VCaP (cell line): ENCODE measurements around the gene SELENOO.
A peak's percentile ranks its signal among the peaks of the same experiment; 100 is the strongest.

Experiments
- H3K27ac ChIP-seq: fragments of 450-650 bp; 2 replicates; pipeline ENCODE4 v1.5.1; 2017
- CTCF ChIP-seq: fragments of 450-650 bp; conservative IDR thresholded peaks from 2 replicates; pipeline ENCODE4 v1.5.1; 2017; ENCODE audit warnings: mild to moderate bottlenecking, moderate library complexity

The SELENOO gene

DNA sequence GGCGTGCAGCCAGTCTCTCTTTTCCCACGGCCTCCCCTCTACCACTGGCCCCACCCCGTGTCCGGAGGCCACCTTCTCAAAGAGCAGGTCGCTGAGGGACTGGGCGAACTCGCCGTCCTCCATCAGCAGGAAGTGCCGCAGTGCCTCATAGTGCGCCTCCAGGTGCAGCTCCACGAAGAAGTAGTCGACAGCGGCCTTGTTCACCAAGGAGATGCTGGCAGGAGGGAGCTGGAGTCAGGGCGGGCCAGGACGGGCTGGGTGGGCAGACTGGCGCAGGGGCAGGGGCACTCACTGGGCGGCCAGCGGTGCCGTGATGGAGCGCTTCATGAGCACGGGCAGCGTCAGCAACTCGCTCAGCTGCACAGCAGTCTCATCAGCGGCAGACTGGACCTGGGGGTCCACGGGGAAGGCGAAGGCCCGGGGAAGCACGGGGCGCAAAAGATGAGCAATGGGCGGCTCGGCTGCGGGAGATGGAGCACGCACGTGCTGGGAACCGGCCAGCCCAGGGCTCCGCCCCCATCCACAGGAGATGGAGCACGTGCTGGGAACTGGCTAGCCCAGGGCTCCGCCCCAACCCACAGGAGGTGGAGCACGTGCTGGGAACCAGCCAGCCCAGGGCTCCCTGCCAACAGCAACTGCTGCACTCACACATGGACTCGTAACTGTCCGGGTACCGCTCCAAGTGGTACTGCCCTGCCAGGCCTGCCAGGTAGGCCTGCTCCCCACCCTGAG lies 18.4 kb downstream of the SELENOO start:
- peak overlapping the region; percentile 14; the same call in 1 of the 2 replicates for H3K27ac ChIP-seq
- no peak for TF ChIP-seq CTCF

GRCh38 chr22:50219800-50220602 lies 19.2 kb downstream of the SELENOO start:
- no peak for TF ChIP-seq CTCF
- H3K27ac ChIP-seq = peak overlapping the region; percentile 14; the same call in 1 of the 2 replicates

DNA sequence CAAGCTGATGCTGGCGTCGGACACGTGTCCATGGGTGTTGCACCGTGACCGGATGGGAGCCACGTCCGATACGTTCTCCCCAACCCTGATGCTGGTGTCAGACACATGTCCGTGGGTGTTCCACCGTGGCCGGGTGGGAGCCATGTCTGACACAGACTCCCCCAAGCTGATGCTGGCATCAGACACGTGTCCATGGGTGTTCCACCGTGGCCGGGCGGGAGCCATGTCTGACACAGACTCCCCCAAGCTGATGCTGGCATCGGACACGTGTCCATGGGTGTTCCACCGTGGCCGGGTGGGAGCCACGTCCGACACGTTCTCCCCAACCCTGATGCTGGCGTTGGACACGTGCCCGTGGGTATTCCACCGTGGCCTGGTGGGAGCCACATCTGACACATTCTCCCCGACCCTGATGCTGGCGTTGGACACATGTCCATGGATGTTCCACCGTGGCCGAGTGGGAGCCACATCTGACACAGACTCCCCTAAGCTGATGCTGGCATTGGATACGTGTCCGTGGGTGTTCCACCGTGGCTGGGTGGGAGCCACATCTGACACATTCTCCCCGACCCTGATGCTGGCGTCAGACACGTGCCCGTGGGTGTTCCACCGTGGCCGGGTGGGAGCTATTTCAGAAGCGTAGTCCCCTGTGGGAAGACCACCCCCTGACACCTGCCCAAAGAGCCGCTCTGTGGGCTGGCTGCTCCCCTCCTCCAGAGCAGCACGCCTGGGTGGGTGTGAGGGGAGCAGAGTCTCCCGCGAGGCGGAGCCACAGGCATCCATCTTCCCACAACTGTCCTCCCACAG lies 20.0 kb downstream of the SELENOO start:
- H3K27ac ChIP-seq = no peak overlapping the region
- TF ChIP-seq CTCF = no peak

DNA sequence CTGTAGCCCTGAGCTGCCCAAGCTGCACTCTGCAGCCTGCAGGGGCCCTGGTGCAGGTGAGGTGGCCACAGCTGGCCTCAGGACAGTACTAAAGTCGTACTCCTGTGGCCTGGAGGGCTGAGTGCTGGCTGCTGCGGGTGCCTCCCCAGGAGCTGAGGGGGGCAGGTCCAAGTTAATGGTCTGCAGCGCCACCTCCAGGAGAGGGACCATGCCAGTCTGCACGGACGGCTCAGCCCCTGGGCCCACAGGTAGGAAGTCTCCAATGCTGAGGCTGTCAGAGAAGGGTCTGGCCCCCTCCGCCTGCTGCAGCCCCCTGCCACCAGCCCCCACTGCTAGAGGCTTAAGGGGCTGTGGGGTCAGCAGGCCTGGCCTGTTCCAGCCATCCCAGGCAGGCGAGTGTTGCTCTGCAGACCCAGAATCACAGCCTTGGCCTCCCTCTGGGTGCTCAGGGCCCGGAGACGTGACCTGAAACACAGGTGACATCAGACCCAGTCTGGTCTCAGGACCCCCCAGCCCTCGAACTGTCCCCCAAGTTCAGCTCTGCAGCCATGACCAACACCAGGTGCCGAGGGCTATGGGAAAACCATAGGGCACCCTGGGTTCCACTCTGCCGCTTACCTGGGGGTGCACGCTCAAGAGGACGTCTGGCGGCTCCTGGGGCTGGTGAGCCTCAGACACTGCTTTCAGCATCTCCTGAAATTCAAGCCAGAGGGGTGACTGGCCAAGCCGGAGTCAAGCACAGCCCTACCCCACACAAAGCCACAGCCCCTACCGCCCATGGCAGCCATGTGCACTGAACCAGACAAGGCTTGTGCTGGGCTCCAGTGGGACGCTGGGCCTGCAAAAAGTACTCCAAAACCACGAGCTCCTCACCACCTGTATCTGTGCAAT lies 20.8 kb downstream of the SELENOO start:
- no peak for TF ChIP-seq CTCF
- no peak overlapping the region for H3K27ac ChIP-seq

DNA sequence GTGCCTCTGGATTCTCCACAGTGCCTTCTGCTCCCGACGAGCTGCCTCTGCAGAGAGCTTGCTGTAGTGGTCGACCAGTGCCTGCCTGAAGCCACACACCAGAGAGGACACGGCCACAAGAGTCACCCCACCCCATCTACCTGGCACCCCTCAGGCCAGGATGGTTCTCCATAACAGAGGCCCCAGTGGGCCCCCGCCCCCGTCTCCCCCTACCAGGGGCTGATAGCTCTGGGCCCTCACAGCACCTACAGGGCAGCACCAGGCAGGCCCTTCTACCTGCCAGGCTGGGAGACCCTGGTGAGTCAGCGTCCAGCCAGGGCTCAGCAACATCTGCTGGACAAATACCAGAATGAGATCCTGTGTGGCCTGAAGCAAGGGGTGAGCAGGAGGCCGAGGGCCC lies 21.7 kb downstream of the SELENOO start:
- no peak overlapping the region for H3K27ac ChIP-seq
- no peak for TF ChIP-seq CTCF

DNA sequence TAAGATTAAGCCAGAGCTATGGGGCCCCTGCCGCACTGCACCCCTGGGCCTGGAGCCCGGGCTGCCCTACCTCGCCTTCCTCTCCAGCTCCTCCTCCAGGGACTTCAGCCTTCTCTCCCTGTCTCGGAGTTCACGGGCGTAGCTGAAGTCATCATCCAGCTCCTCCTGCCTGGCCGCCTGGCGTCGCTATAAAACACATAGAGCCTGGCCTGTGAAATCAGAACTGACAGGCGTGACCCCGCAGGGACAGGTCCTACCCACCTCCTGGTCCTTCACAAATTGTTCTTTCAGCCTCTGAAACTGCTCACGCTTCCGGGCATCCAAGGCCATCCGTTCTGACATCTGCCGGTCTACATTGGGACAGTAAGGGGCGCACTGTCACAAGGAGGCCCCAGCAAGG lies 23.3 kb downstream of the SELENOO start:
- no peak for TF ChIP-seq CTCF

More for the DNA sequence above, 23.3 kb downstream of the SELENOO start:
- no peak overlapping the region for H3K27ac ChIP-seq
